Measurements from ENCODE around the gene ENO2.

The ENO2 gene

DNA sequence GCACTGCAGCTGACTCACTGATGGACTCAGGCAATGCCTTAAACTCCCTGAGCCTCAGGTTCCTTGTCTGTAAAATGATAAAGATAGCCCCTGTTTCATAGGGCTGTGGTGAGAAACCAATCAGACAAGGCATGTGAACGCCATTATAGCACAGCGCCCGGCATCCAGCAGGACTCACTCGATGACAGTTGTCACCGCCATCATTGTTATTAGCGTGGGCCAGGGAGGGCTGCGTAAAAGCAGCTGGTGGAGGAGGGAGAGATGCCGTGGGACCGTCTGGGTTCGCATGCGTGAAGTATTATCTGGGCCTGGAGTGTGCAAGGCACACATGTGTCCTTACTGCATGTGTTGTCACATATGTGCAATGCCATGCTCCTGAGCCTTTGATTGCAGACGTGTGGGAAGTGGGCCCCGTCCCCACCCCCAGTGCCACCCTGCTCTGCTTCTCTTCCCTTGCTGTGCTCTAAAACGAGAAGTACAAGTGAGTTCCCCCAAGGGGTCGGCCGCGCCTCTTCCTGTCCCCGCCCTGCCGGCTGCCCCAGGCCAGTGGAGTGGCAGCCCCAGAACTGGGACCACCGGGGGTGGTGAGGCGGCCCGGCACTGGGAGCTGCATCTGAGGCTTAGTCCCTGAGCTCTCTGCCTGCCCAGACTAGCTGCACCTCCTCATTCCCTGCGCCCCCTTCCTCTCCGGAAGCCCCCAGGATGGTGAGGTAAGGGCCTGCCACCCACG lies 36.6 kb downstream of the ENO2 start, which contains the start of gene PTPN6:
PTPN6 (plus strand) TSS at position 546 of the 730 bp plus-strand sequence; CDS start at position 703, 157 bp downstream.
- peak; percentile 76 for DNase-seq
- Mint-ChIP-seq H3K9me3 (no peaks in the 10 kb centered on the region), H3K36me3 (peaks cover 44 to 63% of the 10 kb centered on the region in 2 donors), H3K4me1 (peaks cover 63 to 86% of the 10 kb centered on the region in 2 donors), H3K27ac (peak within 1 kb of the TSS; percentile 100), H3K27me3 (no peaks in the 10 kb centered on the region), H3K4me3 (peak within 1 kb of the TSS; percentile 93 to 98)
- peak; percentile 57 to 65 for ATAC-seq (replicated peaks)

DNA sequence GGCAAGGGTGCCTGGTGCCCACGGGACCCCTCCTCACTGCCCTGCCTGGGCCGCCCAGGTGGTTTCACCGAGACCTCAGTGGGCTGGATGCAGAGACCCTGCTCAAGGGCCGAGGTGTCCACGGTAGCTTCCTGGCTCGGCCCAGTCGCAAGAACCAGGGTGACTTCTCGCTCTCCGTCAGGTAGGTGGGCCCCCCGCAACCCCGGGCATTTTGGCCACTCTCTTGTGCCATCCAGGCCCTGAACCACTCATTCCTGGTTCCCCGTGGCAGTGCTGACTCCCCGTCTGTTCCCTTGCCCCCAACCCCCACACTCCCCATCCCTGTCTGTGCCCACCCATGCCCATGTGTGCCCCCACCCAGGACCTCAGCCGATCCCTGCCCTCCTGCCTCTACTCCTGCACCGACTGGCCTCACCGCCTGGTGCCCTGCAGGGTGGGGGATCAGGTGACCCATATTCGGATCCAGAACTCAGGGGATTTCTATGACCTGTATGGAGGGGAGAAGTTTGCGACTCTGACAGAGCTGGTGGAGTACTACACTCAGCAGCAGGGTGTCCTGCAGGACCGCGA lies 37.3 kb downstream of the ENO2 start:
- ATAC-seq (replicated peaks): peak in 1 of 2 donors; percentile 4
- DNase-seq: no peak
- Mint-ChIP-seq H3K4me3 (peak overlapping the region; percentile 93 to 98), H3K27ac (peak overlapping the region; percentile 100), H3K27me3 (no peaks in the 10 kb centered on the region), H3K36me3 (peaks cover 50 to 67% of the 10 kb centered on the region in 2 donors), H3K9me3 (no peaks in the 10 kb centered on the region), H3K4me1 (peaks cover 64 to 86% of the 10 kb centered on the region in 2 donors)

DNA sequence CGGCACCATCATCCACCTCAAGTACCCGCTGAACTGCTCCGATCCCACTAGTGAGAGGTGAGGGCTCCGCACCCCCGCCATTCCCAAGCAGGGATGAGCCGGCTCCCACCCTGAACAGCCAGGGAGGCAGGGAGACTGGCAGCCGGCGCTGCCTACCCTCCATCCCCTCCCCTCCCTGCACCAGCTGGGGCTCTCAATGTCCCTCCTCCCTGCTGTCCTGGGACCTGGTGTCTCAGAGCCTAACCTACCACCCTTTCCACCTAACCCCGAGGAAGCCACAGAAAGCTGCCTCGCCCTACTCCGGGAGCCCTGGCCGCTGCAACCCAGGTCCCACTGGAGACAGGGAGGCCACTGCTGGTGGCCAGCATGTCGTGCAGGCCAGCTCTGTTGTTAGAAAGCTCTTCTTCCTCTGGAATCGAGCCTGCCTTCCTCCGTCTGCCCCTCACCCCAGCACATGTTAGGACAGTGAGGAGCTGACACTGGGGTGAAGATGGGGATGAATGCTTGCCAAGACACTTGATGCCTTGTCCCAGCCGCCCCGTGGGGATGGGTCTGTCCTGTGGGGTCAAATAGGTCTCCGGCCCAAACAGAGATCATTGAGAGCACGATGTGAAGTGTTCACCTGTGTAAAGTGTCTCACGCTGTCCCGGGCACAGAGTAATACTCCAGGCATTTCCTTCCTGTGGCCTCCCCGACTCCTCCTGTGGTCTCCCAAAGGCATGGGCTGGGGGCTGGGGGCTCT lies 37.9 kb downstream of the ENO2 start:
- DNase-seq (no peak), ATAC-seq (replicated peaks) (no peak)
- peak overlapping the region; percentile 100 for H3K27ac Mint-ChIP-seq
- peaks cover 65 to 86% of the 10 kb centered on the region in 2 donors for H3K4me1 Mint-ChIP-seq
- no peaks in the 10 kb centered on the region for H3K27me3 Mint-ChIP-seq
- peaks cover 57 to 73% of the 10 kb centered on the region in 2 donors for H3K36me3 Mint-ChIP-seq
- peak overlapping the region; percentile 93 to 98 for H3K4me3 Mint-ChIP-seq
- H3K9me3 Mint-ChIP-seq: no peaks in the 10 kb centered on the region

DNA sequence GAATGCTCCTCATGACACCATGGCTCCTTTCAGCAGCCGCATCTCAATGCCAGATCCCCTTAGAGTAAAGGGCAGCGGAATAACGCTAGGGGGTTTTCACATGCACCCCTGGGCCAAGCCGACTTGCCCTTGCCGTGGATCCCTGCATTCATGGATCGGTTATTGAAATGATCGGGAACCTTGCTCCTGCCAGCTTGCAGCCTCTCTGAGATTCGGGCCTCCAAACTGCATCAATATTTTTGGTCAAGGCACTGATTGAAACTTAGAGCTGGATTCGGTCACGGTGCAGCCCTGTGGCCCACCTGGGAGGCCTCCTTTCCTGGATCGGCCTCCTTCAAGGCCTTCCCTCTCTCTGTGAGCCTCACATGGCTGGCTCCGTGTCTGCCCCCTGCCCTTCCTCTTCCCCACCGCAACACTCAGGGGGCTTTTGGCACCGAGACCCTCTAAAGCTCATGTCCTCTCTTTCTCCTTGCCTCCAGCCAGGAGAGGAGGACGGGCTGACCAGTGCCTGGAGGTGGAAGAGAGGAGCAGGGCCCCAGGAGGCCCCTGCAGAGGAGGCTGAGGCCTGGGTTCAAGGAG lies 38.6 kb downstream of the ENO2 start:
- Mint-ChIP-seq H3K4me3 (peak overlapping the region; percentile 93 to 98), H3K27ac (peak overlapping the region; percentile 100)

DNA sequence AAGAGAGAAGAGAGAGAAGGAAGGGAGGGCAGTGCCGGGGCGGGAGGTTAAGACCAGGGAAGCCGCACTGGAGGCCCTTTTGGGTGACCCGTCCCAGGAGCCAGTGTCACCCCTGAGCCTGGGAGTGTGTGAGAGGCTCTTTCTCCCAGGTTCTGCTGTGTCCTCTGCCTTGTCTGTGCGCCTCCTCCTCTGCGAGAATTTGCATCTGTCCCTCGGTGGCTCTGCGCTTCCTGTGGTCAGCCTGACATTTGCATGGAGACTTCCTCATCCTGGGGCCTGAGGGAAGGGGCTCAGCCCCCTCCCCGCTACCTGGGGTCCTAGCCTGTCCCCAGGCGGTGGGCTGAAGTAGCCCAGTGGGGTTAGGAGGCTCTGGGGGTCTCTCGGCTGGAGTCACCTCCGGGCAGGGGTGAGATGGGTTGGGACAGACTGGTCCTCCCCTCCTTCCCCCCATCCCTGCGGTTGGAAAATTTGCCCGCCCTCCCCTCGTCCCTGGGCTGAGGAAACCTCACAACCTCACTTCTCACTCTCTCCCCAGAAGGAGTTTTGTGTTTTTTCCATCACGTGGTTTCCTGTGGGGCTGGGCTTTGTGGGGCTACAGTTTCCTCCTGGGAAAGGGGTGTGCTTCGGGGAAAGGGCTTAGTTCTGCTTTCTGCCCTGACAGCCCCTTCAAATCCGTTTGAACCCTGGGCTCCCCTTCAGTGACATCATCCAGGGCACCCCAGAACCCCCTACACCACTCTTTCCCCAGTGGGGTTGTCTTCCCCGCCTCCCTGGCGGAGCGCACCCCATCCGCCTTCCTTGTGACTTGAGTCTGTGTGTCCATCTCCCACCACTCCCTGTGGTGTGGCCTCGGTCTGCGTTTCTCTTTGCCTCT lies 39.3 kb downstream of the ENO2 start:
- Mint-ChIP-seq H3K36me3 (peaks cover 62 to 77% of the 10 kb centered on the region in 2 donors), H3K4me1 (peaks cover 69 to 86% of the 10 kb centered on the region in 2 donors), H3K27me3 (no peaks in the 10 kb centered on the region), H3K4me3 (peak overlapping the region; percentile 93 to 98), H3K27ac (peak overlapping the region; percentile 100), H3K9me3 (no peaks in the 10 kb centered on the region)
- ATAC-seq (replicated peaks) (peak; percentile 51), DNase-seq (peak; percentile 87)

More for the DNA sequence above, 38.6 kb downstream of the ENO2 start:
- Mint-ChIP-seq H3K9me3 (no peaks in the 10 kb centered on the region), H3K27me3 (no peaks in the 10 kb centered on the region), H3K4me1 (peaks cover 66 to 86% of the 10 kb centered on the region in 2 donors), H3K36me3 (peaks cover 58 to 73% of the 10 kb centered on the region in 2 donors)
- no peak for DNase-seq
- no peak for ATAC-seq (replicated peaks)

DNA sequence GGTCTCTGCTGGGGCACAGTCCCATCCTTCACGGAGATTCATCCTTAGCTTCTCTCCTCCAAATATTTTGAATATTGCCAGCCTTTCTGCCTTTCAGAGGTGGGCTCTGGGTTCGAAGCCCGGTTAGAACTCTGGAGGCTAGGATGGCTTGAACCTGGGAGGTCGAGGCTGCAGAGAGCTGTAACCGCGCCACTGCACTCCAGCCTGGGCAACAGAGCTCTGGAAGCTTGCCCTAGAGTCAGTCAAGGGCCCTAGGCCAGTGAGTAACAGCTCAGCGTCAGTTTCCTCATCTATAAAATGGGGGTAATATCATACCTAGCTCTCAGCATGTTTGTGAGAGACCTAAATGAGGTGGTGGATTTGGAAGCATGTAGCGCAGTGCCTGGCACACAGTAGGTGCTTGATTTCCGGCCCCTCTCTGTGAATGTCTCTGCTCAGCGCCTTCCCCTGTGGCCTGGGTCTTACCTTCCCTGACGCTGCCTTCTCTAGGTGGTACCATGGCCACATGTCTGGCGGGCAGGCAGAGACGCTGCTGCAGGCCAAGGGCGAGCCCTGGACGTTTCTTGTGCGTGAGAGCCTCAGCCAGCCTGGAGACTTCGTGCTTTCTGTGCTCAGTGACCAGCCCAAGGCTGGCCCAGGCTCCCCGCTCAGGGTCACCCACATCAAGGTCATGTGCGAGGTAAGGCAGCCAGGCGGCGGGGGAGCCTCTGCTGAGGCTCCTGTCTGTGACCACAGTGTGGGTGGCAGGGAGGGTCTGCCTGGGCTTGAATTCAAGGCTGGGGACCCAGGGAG lies 40.1 kb downstream of the ENO2 start:
- peak overlapping the region; percentile 100 for H3K27ac Mint-ChIP-seq
- H3K36me3 Mint-ChIP-seq: peaks cover 71 to 82% of the 10 kb centered on the region in 2 donors
- ATAC-seq (replicated peaks) (no peak), DNase-seq (no peak)
- H3K9me3 Mint-ChIP-seq: no peaks in the 10 kb centered on the region
- H3K4me1 Mint-ChIP-seq: peaks cover 69 to 86% of the 10 kb centered on the region in 2 donors
- H3K27me3 Mint-ChIP-seq: no peaks in the 10 kb centered on the region
- peak overlapping the region; percentile 93 to 98 for H3K4me3 Mint-ChIP-seq

DNA sequence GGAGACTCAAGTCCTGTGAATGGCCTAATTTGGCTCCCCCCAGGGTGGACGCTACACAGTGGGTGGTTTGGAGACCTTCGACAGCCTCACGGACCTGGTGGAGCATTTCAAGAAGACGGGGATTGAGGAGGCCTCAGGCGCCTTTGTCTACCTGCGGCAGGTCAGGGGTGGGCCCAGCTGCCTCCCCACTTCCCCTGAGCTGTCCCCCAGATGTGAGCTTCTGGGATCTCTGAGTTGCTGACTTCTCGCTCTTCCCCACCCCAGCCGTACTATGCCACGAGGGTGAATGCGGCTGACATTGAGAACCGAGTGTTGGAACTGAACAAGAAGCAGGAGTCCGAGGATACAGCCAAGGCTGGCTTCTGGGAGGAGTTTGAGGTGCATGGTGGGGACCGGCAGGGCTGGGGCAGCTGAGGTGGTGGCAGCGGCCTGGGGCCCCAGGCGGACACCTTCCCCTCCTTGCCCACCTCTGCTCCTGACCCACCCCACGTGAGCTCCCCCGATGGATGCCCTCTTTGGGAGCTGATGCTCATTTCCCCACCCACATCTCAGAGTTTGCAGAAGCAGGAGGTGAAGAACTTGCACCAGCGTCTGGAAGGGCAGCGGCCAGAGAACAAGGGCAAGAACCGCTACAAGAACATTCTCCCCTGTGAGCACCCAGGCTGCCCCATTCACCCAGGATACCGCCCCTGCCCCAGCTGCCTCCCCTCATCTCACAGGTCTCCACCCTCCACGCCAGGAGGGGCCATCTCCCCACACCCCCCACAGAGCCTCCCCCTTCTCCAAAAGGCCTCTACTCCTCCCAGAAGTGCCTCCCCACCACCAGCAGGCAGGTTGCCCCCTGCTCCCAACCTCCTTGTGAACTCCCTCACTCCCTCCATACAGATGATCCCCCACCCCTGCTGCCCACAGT lies 41.0 kb downstream of the ENO2 start:
- peaks cover 70 to 86% of the 10 kb centered on the region in 2 donors for H3K4me1 Mint-ChIP-seq
- H3K4me3 Mint-ChIP-seq: peak overlapping the region; percentile 93 to 98
- H3K27me3 Mint-ChIP-seq: no peaks in the 10 kb centered on the region
- DNase-seq (no peak), ATAC-seq (replicated peaks) (no peak)
- H3K9me3 Mint-ChIP-seq: no peaks in the 10 kb centered on the region
- H3K27ac Mint-ChIP-seq: peak overlapping the region; percentile 100
- H3K36me3 Mint-ChIP-seq: peaks cover 79 to 89% of the 10 kb centered on the region in 2 donors

DNA sequence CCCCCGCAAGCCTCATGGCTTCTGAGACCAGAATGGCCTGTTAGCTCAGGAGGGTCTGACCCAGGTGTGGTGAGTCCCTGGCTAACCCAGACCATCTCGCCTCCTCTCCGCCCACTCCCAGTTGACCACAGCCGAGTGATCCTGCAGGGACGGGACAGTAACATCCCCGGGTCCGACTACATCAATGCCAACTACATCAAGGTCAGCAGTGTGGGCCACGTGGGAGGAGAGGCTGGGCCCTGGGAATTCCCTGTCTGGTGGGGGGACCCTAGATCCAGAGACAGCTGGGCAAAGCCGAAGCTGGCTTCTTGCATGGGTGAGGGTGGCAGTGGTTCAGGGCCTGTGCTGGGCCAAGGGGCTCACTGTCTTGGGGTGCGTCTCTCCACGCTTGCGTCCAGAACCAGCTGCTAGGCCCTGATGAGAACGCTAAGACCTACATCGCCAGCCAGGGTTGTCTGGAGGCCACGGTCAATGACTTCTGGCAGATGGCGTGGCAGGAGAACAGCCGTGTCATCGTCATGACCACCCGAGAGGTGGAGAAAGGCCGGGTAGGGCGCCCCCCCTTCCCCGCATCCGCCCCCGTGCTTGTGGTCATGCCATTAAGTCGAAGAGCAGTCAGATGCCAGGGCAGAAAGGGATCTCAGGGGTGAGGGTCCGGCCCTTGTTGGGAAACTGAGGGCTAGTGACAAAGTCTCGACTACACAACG lies 41.8 kb downstream of the ENO2 start:
- Mint-ChIP-seq H3K9me3 (no peaks in the 10 kb centered on the region), H3K4me1 (peaks cover 71 to 86% of the 10 kb centered on the region in 2 donors), H3K36me3 (peaks cover 83 to 94% of the 10 kb centered on the region in 2 donors), H3K27me3 (no peaks in the 10 kb centered on the region), H3K27ac (peak overlapping the region; percentile 100), H3K4me3 (peak overlapping the region; percentile 93 to 98)
- DNase-seq (no peak), ATAC-seq (replicated peaks) (no peak)

DNA sequence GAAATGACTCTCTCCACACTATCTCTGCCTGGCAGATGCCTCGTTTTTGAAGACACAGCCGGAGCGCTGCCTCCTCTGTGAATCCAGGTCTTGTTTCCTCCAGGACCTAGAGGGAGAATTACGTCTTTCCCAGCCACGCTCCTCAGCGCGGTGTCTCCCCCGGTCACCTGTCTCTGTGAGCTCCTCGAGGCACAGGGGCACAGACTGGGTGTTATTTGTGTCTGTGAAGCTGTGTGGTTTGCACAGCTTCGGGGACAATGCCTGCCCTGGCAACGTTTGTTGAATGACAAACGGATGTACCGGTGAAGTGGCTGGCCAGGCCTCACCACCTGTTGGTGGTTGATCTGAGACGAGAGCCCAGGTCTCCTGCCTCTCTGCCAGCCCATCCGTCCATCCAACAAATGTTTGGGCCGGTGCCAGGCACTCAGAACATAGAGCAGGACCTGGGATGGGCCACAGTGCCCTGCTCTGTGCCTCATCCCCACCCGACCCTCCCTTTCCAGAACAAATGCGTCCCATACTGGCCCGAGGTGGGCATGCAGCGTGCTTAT lies 42.8 kb downstream of the ENO2 start:
- H3K27me3 Mint-ChIP-seq: no peaks in the 10 kb centered on the region
- peaks cover 79 to 96% of the 10 kb centered on the region in 2 donors for H3K36me3 Mint-ChIP-seq
- peaks cover 81 to 97% of the 10 kb centered on the region in 2 donors for H3K4me1 Mint-ChIP-seq
- H3K9me3 Mint-ChIP-seq: no peaks in the 10 kb centered on the region
- H3K27ac Mint-ChIP-seq: peak overlapping the region; percentile 100
- ATAC-seq (replicated peaks) (no peak), DNase-seq (no peak)
- peak overlapping the region; percentile 93 to 98 for H3K4me3 Mint-ChIP-seq

DNA sequence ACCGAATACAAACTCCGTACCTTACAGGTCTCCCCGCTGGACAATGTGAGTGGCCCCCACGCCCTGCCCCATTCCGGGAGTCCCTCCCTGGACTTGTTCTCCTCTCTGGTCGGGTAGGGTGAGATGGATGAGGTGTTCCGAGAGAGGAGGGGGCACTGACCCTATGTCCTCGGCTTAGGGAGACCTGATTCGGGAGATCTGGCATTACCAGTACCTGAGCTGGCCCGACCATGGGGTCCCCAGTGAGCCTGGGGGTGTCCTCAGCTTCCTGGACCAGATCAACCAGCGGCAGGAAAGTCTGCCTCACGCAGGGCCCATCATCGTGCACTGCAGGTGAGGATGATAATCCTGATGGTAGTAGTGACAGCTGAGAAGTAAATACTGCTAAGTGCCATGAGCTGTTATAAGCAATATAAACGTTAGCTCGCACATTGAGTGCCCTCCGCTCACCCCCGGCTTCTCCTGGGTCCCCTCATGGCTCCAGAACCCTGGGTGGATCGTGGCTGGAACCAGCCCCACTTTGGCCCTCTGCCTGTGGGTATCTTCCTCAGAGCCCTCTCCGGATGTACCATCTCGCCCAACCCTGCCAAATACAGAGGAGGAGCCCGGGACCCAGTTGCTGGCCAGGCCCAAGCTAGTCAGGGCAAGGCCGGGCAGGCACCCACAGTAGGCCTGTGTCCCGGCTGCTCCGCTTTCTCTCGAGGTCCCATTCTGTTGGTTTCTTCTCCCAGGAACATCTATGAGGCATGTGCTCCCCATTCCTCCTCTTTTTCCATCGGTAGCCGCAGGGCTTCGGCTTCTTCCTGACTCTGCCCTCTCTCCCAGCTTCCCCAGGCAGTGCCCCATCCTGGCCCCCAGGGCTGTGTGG lies 43.6 kb downstream of the ENO2 start:
- ATAC-seq (replicated peaks) (no peak), DNase-seq (no peak)
- peaks cover 88 to 100% of the 10 kb centered on the region in 2 donors for H3K4me1 Mint-ChIP-seq
- H3K9me3 Mint-ChIP-seq: no peaks in the 10 kb centered on the region
- H3K36me3 Mint-ChIP-seq: peaks cover 78 to 95% of the 10 kb centered on the region in 2 donors
- peak overlapping the region; percentile 89 for H3K4me3 Mint-ChIP-seq
- H3K27me3 Mint-ChIP-seq: no peaks in the 10 kb centered on the region
- H3K27ac Mint-ChIP-seq: peak overlapping the region; percentile 98
